ENCODE measurements around the gene CASZ1. TPM values are rescaled to one million over a fixed set of nuclear protein-coding genes. Genes with fewer than 3 reads are reported as not detected.

Gene CASZ1
- total and polyA plus RNA-seq, 10 donors, result 0.73 to 14.5 (median 9.1) TPM

- TF ChIP-seq CTCF (IDR thresholded peaks at IDR 0.05 in 8 of 11, conservative IDR thresholded peaks at IDR 0.05 in 3 of 11) (no peak), POLR2AphosphoS5 (IDR thresholded peaks at IDR 0.05) (no peak), POLR2A (IDR thresholded peaks at IDR 0.05) (no peak)
- WGBS, 5 donors, result 84 to 92% (median 91%) methylated on average over 9 of the region's 9 CpGs
- DNase-seq, result no peak
- Histone ChIP-seq H3K27me3 (replicated peaks in 1 of 7) (no peaks in the 10 kb centered on the region), H3K4me1 (peaks cover 0 to 5% (median 0%) of the 10 kb centered on the region in 6 donors), H3K36me3 (peaks cover 0 to 11% (median under 1%) of the 10 kb centered on the region in 6 donors), H3K4me3 (no peak overlapping the region), H3K27ac (no peak overlapping the region), H3K9me3 (no peaks in the 10 kb centered on the region)
- intact Hi-C loops (cut with DNase I; ENCODE audit: low total_unique reads), result no loop called here
Measured at GRCh38 chr1:10594595-10595223, 201.7 kb downstream of the CASZ1 start.

GRCh38 chr1:10593750-10594149 is 202.7 kb downstream of the CASZ1 start:
- Histone ChIP-seq H3K9me3 (no peaks in the 10 kb centered on the region), H3K27me3 (replicated peaks in 1 of 7) (no peaks in the 10 kb centered on the region), H3K27ac (no peak overlapping the region), H3K36me3 (peaks cover 0 to under 1% (median 0%) of the 10 kb centered on the region in 6 donors), H3K4me1 (peaks cover 0 to 5% (median 0%) of the 10 kb centered on the region in 6 donors), H3K4me3 (no peak overlapping the region)
- intact Hi-C loops (cut with DNase I; ENCODE audit: low total_unique reads), result no loop called here
- WGBS, 5 donors, result 94 to 97% (median 96%) methylated on average over 11 of the region's 11 CpGs
- DNase-seq, result no peak
- no peak for TF ChIP-seq POLR2AphosphoS5 (IDR thresholded peaks at IDR 0.05)
- no peak for TF ChIP-seq CTCF (IDR thresholded peaks at IDR 0.05 in 8 of 11, conservative IDR thresholded peaks at IDR 0.05 in 3 of 11)
- TF ChIP-seq POLR2A (IDR thresholded peaks at IDR 0.05), result no peak

- H3K4me1 ChIP-seq, result peaks cover 0 to 5% (median 0%) of the 10 kb centered on the region in 6 donors
- no peaks in the 10 kb centered on the region for H3K27me3 ChIP-seq (replicated peaks in 1 of 7)
- H3K4me3 ChIP-seq, result no peak overlapping the region
- 71 to 79% (median 73%) methylated on average over 5 of the region's 5 CpGs for WGBS, 5 donors
- intact Hi-C loops (cut with DNase I; ENCODE audit: low total_unique reads), result no loop called here
- no peaks in the 10 kb centered on the region for H3K9me3 ChIP-seq
- DNase-seq, result no peak
- no peak for TF ChIP-seq POLR2A (IDR thresholded peaks at IDR 0.05)
- no peak for TF ChIP-seq CTCF (IDR thresholded peaks at IDR 0.05 in 8 of 11, conservative IDR thresholded peaks at IDR 0.05 in 3 of 11)
- no peak for TF ChIP-seq POLR2AphosphoS5 (IDR thresholded peaks at IDR 0.05)
- H3K27ac ChIP-seq, result no peak overlapping the region
- H3K36me3 ChIP-seq, result no peaks in the 10 kb centered on the region
Measured at GRCh38 chr1:10592373-10592772, 204.1 kb downstream of the CASZ1 start.

- TF ChIP-seq CTCF (IDR thresholded peaks at IDR 0.05 in 8 of 11, conservative IDR thresholded peaks at IDR 0.05 in 3 of 11) (no peak), POLR2AphosphoS5 (IDR thresholded peaks at IDR 0.05) (no peak), POLR2A (IDR thresholded peaks at IDR 0.05) (no peak)
- intact Hi-C loops (cut with DNase I; ENCODE audit: low total_unique reads), result no loop called here
Measured at GRCh38 chr1:10591010-10591409, 205.4 kb downstream of the CASZ1 start.

More at GRCh38 chr1:10591010-10591409, 205.4 kb downstream of the CASZ1 start:
- Histone ChIP-seq H3K27me3 (replicated peaks in 1 of 7) (no peaks in the 10 kb centered on the region), H3K4me3 (no peak overlapping the region), H3K27ac (no peak overlapping the region), H3K36me3 (no peaks in the 10 kb centered on the region), H3K9me3 (no peaks in the 10 kb centered on the region), H3K4me1 (no peaks in the 10 kb centered on the region)
- WGBS, 5 donors, result 45 to 69% (median 63%) methylated on average over 4 of the region's 4 CpGs
- DNase-seq, result no peak

All from spleen (tissue), 11 donors.